GM23248 (cell line): Measurements from ENCODE around the gene ALDH7A1.

ENCODE experiments used
- EZH2 ChIP-seq: fragments of 200-600 bp; sonication (generic); IDR thresholded peaks from 2 replicates; pipeline ENCODE4 v1.6.1; 2018; ENCODE audit warnings: antibody characterized with exemption, mild to moderate bottlenecking; ENCODE audit not compliant: insufficient read depth, poor library complexity, severe bottlenecking
- EZH2phosphoT487 ChIP-seq: fragments of 200-600 bp; sonication (generic); IDR thresholded peaks from 2 replicates; pipeline ENCODE4 v1.6.1; 2018; ENCODE audit warnings: antibody characterized with exemption, moderate library complexity, mild to moderate bottlenecking, low read depth; ENCODE audit not compliant: insufficient read depth

GRCh38 chr5:126482591-126482990 is 112.4 kb downstream of the ALDH7A1 start:
- TF ChIP-seq EZH2phosphoT487: no peak
- no peak for TF ChIP-seq EZH2
